Esophagus muscularis mucosa (tissue), 4 donors: Measurements from ENCODE around the gene ALS2CL. TPM values are rescaled to one million over a fixed set of nuclear protein-coding genes. Genes with fewer than 3 reads are reported as not detected.

Experiments used
- DNase-seq: peaks from one replicate; pipeline ENCODE4 v3.0.0-alpha.2; 2017; ENCODE audit errors: extremely low spot score
- H3K27ac ChIP-seq, 4 donors: fragments of 200-600 bp; sonication (generic); replicated peaks in 1 of 4; 1 replicate in 3 of 4; 2 replicates in 1 of 4; pipeline ENCODE4 v1.5.1; 2016 to 2019; ENCODE audit warnings: mild to moderate bottlenecking in 1 of 4
- H3K27me3 ChIP-seq, 4 donors: fragments of 200-600 bp; sonication (generic); one replicate each; pipeline versions ENCODE4 v1.5.1 to v1.6.0; 2016 to 2019
- H3K36me3 ChIP-seq, 4 donors: fragments of 200-600 bp; sonication (generic); one replicate each; pipeline ENCODE4 v1.5.1; 2016 to 2019
- H3K4me1 ChIP-seq, 4 donors: fragments of 200-600 bp; sonication (generic); one replicate each; pipeline ENCODE4 v1.5.1; 2016 to 2019
- H3K4me3 ChIP-seq, 4 donors: fragments of 200-600 bp; sonication (generic); 1 replicate in 2 of 4; 2 replicates in 2 of 4; pipeline ENCODE4 v1.5.1; 2016 to 2019; ENCODE audit warnings: mild to moderate bottlenecking in 4 of 4, moderate library complexity in 1 of 4
- H3K9me3 ChIP-seq, 4 donors: fragments of 200-600 bp; sonication (generic); 1 replicate in 3 of 4; 2 replicates in 1 of 4; pipeline ENCODE4 v1.5.1; 2016 to 2019
- EP300 ChIP-seq: sonication (generic); formaldehyde crosslinking; IDR thresholded peaks from one replicate; pipeline ENCODE4 v1.6.1; 2017; ENCODE audit warnings: antibody characterized with exemption
- POLR2A ChIP-seq: fragments of 450-650 bp; IDR thresholded peaks from one replicate; pipeline ENCODE4 v1.6.1; 2017; ENCODE audit warnings: antibody characterized with exemption, moderate library complexity, mild to moderate bottlenecking, low read depth
- POLR2AphosphoS5 ChIP-seq, 2 donors: sonication (generic); formaldehyde crosslinking; IDR thresholded peaks; one replicate each; pipeline ENCODE4 v1.6.1; 2017; ENCODE audit warnings: antibody characterized with exemption in 2 of 2
- WGBS: methylation state at CpG from one replicate; pipeline ENCODE4 v1.1.5; 2018; 5-methylcytosine and 5-hydroxymethylcytosine counted together
- intact Hi-C: fragments of 100-400 bp; cut with DNase I; formaldehyde crosslinking; loops from one replicate; pipeline ENCODE4 v1.15.1; 2023
- total RNA-seq, 4 donors: library from RNA; depleted of rRNA; stranded (reverse); fragments of >200 nt; gene quantifications; one replicate each; pipeline versions ENCODE4 v1.1.0 to v1.2.1, GENCODE V29; 2016
- TF ChIP-seq, protein P1 (sequence below), 3 experiments: fragments of 200-600 bp in 2 of 3; fragments of 450-650 bp in 1 of 3; sonication (generic) in 2 of 3; IDR thresholded peaks; one replicate each; pipeline ENCODE4 v1.5.1; 2017 to 2019; ENCODE audit warnings: antibody characterized with exemption in 3 of 3, mild to moderate bottlenecking in 2 of 3, moderate library complexity in 1 of 3

The ALS2CL gene
- total RNA-seq, 4 donors from 2014 or later = 3.3 to 11.8 (median 10.8) TPM

DNA sequence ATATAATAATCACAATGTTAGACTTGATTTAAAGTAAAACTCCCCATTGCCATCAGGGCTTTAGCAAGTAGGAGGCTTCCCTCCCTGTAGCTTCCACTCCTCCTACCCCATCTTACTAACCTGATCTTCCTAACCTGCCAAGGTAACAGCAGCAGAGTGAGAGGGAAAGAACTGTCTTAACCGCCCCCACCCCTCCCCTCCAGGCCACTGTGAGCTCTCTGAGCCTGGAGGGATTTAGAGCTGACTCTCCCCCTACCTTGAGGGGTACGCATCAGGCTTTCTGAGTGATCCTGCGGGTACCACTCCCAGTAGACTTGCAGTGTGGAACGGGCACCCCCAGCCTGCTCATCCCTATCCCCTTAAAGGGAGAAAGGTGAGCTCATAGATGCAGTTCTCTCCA is 35.6 kb upstream of the ALS2CL start:
- TF ChIP-seq POLR2A (no peak), POLR2AphosphoS5 (IDR thresholded peaks at IDR 0.05) (no peak), EP300 (no peak)
- TF ChIP-seq, protein P1, sequence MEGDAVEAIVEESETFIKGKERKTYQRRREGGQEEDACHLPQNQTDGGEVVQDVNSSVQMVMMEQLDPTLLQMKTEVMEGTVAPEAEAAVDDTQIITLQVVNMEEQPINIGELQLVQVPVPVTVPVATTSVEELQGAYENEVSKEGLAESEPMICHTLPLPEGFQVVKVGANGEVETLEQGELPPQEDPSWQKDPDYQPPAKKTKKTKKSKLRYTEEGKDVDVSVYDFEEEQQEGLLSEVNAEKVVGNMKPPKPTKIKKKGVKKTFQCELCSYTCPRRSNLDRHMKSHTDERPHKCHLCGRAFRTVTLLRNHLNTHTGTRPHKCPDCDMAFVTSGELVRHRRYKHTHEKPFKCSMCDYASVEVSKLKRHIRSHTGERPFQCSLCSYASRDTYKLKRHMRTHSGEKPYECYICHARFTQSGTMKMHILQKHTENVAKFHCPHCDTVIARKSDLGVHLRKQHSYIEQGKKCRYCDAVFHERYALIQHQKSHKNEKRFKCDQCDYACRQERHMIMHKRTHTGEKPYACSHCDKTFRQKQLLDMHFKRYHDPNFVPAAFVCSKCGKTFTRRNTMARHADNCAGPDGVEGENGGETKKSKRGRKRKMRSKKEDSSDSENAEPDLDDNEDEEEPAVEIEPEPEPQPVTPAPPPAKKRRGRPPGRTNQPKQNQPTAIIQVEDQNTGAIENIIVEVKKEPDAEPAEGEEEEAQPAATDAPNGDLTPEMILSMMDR (IDR thresholded peaks at IDR 0.05) = no peak
- Histone ChIP-seq H3K27ac (no peak overlapping the region), H3K36me3 (no peaks in the 10 kb centered on the region), H3K4me3 (no peak overlapping the region), H3K27me3 (peaks cover 0 to 13% (median 0%) of the 10 kb centered on the region in 4 donors), H3K9me3 (no peaks in the 10 kb centered on the region), H3K4me1 (peaks cover 0 to 6% (median 0%) of the 10 kb centered on the region in 4 donors)
- intact Hi-C loops = no loop called here
- 88% methylated on average over 4 of the region's 4 CpGs for WGBS
- DNase-seq = peak; percentile 82

DNA sequence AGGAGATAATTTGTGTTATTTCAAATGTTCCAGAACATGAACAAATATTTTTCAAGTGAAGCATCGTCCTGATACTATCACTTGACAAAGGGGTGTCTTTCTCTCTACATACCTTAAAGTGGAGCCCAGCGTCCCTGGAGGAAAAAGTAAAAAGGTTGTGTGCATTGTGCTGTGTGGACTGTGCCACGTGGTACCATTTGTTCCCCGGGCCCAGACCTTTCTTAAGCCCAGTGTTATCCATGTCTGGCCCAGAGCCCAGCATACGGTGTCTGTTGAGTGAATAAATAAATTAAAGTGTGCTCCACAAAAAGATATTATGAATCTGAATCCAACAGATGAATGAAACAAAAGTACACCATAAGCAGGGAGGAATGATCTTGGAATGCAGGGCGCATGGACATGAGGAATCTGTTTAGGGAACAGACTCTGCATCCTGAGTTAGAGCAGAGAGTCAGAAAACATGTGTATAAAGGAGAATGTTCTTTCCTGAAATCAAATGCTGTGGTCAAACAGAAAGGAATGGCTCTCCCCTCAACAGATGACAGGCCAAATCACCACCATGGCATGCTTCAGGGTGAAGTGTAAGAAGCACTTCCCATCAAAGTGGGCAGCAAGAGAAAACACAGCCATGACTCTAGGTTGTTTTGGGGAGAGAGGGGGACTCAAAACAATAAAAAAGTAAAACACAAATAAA is 32.3 kb upstream of the ALS2CL start:
- WGBS = 48% methylated on average over 6 of the region's 6 CpGs
- peaks cover 0 to 6% (median 0%) of the 10 kb centered on the region in 4 donors for H3K4me1 ChIP-seq
- peaks cover 0 to 7% (median 0%) of the 10 kb centered on the region in 4 donors for H3K27me3 ChIP-seq
- peak; percentile 55 for DNase-seq
- no peaks in the 10 kb centered on the region for H3K9me3 ChIP-seq
- H3K27ac ChIP-seq = no peak overlapping the region
- intact Hi-C loops = no loop called here
- no peak overlapping the region for H3K4me3 ChIP-seq
- H3K36me3 ChIP-seq = no peaks in the 10 kb centered on the region
- TF ChIP-seq POLR2A (no peak), POLR2AphosphoS5 (IDR thresholded peaks at IDR 0.05) (no peak), EP300 (no peak)
- TF ChIP-seq, protein P1 (IDR thresholded peaks at IDR 0.05) = no peak

DNA sequence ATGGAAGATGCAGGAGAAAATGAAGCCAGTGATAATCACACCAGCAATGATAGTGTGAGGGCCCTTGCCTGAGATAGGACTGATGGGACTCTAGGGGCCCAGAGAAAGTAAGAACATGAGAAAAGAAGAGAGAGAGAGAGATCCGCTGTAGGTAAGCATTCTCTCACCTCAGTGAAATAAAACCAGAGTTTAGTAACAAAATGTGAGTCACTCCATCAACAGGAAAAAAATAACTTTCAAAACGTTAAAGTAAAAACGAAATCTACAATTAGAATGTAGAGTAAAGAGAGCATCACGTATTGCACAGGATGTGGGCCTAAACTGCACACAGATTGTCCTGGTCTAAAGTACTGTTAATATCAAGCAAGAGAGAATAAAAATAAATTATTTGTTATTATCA is 30.9 kb upstream of the ALS2CL start:
- intact Hi-C loops = no loop called here
- peaks cover 0 to 6% (median 0%) of the 10 kb centered on the region in 4 donors for H3K4me1 ChIP-seq

DNA sequence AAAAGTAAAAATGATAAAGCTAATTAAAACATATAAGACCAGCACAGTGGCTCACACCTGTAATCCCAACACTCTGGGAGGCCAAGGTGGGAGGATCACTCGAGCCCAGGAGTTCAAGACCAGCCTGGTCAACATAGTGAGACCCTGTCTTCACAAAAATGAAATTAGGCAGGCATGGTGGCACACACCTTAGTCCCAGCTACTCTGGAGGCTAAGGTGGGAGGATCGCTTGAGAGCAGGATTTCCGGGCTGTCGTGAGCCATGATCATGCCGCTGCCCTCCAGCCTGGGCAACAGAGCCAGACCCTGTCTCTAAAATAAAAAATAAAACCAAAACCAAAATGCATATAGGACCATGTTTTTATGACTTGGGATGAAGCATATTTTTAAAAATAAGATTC is 29.0 kb upstream of the ALS2CL start:
- 92% methylated on average over 5 of the region's 5 CpGs for WGBS
- no peak overlapping the region for H3K27ac ChIP-seq
- TF ChIP-seq EP300 (no peak), POLR2AphosphoS5 (IDR thresholded peaks at IDR 0.05) (no peak)
- TF ChIP-seq, protein P1 (IDR thresholded peaks at IDR 0.05) = no peak
- no peaks in the 10 kb centered on the region for H3K9me3 ChIP-seq
- intact Hi-C loops = no loop called here
- H3K4me3 ChIP-seq = no peak overlapping the region
- H3K4me1 ChIP-seq = peaks cover 0 to 13% (median 0%) of the 10 kb centered on the region in 4 donors
- H3K36me3 ChIP-seq = no peaks in the 10 kb centered on the region
- peaks cover 0 to 32% (median 3%) of the 10 kb centered on the region in 4 donors for H3K27me3 ChIP-seq
- peak; percentile 60 for DNase-seq

More for the DNA sequence above, 30.9 kb upstream of the ALS2CL start:
- DNase-seq = peak; percentile 70
- Histone ChIP-seq H3K27me3 (peaks cover 0 to 12% (median 0%) of the 10 kb centered on the region in 4 donors), H3K9me3 (no peaks in the 10 kb centered on the region), H3K27ac (no peak overlapping the region), H3K36me3 (no peaks in the 10 kb centered on the region), H3K4me3 (no peak overlapping the region)
- TF ChIP-seq, protein P1 (IDR thresholded peaks at IDR 0.05) = no peak
- TF ChIP-seq POLR2AphosphoS5 (IDR thresholded peaks at IDR 0.05) (no peak), POLR2A (no peak), EP300 (no peak)
- 72% methylated on average over 4 of the region's 4 CpGs for WGBS
